22Rv1 (cell line): ENCODE measurements around the gene RASL10A.

Experiments used
- H3K27ac ChIP-seq: fragments of 450-650 bp; 2 replicates; pipeline ENCODE4 v1.5.1; 2017
- ZFX ChIP-seq: fragments of 450-650 bp; IDR thresholded peaks from 2 replicates; pipeline ENCODE4 v1.6.1; 2017; ENCODE audit warnings: antibody characterized with exemption, borderline replicate concordance
- TF ChIP-seq, protein P1 (sequence below): fragments of 450-650 bp; IDR thresholded peaks from 2 replicates; pipeline ENCODE4 v1.5.1; 2017; ENCODE audit warnings: mild to moderate bottlenecking

Gene RASL10A

DNA sequence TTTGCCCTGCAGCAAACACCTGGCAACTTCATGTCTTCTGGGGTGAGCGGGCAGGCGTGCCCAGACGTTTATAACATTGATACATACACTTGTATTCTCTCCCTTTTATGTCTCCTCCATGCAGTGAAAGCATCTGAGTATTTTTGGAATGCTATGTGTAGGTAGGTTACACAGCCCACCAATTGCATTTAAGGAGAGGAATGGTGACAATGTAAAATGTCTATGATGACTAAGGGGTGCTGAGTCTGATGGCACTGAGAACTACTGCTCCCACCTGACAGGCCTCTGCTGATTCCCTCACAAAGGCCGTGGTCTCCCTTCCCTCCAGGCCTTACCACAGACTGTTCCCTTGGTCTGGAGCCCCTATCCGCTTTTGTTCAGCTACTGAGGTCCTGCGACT is 22.9 kb upstream of the RASL10A start:
- TF ChIP-seq ZFX, result no peak
- TF ChIP-seq, protein P1, sequence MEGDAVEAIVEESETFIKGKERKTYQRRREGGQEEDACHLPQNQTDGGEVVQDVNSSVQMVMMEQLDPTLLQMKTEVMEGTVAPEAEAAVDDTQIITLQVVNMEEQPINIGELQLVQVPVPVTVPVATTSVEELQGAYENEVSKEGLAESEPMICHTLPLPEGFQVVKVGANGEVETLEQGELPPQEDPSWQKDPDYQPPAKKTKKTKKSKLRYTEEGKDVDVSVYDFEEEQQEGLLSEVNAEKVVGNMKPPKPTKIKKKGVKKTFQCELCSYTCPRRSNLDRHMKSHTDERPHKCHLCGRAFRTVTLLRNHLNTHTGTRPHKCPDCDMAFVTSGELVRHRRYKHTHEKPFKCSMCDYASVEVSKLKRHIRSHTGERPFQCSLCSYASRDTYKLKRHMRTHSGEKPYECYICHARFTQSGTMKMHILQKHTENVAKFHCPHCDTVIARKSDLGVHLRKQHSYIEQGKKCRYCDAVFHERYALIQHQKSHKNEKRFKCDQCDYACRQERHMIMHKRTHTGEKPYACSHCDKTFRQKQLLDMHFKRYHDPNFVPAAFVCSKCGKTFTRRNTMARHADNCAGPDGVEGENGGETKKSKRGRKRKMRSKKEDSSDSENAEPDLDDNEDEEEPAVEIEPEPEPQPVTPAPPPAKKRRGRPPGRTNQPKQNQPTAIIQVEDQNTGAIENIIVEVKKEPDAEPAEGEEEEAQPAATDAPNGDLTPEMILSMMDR, result no peak
- no peak overlapping the region for H3K27ac ChIP-seq

DNA sequence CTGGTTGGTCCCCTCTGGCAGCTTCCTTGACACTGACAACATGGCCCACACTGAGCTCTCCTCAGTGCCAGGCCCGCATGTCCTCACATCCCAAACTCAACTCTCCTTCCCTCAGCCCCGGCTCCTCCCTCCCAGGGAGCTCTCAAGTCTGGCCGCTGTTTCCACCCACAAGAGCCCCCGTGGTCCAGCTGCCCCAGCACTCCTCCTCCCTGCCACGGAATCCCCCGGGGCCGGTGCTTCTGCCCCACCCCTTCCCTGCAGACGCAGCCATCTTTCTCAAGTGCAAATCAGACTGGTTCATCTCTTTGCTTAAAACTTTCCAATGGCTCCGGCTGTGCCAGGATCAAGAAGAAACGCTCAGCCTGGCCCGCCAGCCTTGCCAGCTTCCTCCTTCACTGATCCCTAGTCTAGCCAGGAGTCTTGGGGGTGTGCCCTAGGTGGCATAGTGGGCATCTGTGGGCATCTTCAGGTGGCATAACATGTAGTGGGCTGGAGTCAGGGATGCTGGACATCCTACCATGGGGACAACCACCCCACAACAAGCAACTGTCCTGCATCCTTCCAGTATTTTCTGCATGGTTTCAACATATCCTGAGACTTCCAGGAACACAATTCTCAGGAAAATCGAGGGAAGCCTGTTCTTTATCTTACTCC is 22.3 kb upstream of the RASL10A start:
- no peak overlapping the region for H3K27ac ChIP-seq
- TF ChIP-seq, protein P1, result no peak
- TF ChIP-seq ZFX, result no peak

DNA sequence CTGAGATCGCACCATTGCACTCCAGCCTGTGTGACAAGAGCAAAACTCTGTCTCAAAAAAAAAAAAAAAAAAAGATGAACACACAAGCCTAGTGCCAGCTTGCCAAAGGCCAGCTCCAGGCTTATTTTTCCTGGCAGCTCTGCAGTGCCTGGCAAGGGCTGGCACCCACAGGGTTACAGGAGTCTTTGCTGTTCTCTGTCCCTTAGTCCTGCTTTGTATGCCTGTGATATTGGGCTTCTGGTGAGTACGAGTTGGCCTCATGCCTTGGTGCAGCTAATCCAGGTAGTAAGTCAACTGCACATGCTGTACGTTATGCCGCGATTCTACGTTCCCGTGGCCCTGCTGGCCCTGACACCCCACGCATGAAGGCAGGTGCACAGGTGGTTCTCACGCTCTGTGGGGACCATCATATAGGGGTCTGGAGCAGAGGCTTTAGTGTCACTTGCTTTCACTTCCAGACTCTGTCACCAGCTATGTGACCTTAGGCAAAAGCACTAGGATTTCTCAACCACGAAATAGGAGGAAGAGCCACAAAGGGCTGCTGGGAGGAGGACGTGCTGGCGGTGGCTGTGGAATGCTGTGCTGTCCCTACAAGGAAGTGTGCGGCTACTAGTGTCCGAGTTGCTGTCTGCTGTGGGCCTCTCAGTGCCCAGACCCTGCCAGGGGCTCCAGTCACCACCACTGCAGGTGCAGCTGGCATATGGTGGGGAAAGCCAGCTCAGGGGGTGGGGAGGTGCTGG is 21.4 kb upstream of the RASL10A start:
- TF ChIP-seq, protein P1, result no peak

DNA sequence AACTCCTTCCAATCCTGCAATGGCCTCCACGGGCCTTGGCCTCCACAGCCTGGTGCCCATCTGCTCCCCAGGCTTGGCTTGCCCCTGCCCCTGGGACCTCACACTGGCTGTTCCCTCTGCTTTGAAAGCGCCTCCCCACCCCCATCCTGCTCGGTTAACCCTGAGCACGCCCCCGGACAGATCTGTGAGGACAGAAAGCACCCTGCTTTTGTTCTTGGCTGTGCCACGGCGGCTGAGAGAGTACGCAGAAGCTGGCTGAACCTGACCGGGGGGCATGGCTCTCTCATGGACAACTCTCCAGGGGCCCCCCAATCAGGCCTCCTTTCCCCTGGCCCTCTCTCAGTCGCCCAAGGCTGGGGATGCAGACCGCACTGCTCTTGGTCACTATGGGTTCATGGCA is 20.2 kb upstream of the RASL10A start:
- TF ChIP-seq ZFX, result no peak
- TF ChIP-seq, protein P1, result no peak
- H3K27ac ChIP-seq, result no peak overlapping the region

More for the DNA sequence above, 21.4 kb upstream of the RASL10A start:
- no peak overlapping the region for H3K27ac ChIP-seq

DNA sequence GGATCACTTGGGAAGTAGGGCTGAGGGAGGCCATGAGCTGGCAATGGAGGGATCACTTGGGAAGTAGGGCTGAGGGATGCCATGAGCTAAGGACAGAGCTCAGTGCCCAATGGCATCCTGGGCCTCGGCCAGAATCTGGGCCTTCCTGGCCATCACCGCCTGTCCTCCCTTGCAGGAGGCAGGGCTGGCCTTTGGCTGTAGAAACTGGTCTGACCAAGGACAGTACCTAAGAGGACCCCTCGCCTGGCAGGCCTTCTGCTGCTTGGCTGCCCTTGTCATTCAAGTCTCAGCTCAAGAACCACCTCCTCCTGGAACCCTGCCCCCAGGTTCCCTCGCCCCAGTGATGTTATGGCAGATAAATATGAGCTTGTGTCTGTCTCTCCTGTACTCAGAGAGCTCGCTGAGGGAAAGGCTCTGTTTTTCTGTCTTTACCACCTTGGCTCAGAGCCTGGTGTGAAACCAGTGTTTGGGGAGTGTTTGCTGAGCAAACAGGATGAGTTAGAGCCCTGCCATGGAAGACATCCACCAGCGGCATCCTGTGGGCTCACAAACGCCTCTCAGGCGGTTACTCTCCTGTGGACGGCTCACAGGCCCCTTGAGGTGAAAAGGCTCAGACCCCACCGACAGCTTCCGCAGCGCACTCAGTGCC is 19.3 kb upstream of the RASL10A start:
- TF ChIP-seq ZFX, result no peak
- TF ChIP-seq, protein P1, result no peak
- no peak overlapping the region for H3K27ac ChIP-seq

DNA sequence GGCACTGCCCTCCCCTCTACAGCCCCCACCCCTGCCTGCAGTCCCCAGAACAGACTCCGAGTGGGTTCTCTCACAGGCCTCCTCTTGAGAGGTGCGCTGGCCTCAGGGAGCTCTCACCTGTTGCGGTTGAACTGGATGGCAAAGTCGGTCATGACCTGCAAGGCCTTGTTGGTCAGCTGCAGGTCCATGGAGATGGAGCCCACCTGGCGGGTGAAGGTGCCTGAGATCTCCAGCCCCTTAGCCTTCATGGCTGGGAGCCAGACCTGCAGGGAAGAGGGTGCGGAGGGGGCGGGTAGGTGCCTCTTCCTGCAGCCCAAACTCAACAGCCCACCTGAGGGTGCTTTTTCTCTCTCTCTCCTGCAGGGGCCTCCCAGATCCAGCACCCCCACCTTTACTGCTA is 18.7 kb upstream of the RASL10A start:
- no peak overlapping the region for H3K27ac ChIP-seq
- TF ChIP-seq, protein P1, result no peak
- TF ChIP-seq ZFX, result no peak

DNA sequence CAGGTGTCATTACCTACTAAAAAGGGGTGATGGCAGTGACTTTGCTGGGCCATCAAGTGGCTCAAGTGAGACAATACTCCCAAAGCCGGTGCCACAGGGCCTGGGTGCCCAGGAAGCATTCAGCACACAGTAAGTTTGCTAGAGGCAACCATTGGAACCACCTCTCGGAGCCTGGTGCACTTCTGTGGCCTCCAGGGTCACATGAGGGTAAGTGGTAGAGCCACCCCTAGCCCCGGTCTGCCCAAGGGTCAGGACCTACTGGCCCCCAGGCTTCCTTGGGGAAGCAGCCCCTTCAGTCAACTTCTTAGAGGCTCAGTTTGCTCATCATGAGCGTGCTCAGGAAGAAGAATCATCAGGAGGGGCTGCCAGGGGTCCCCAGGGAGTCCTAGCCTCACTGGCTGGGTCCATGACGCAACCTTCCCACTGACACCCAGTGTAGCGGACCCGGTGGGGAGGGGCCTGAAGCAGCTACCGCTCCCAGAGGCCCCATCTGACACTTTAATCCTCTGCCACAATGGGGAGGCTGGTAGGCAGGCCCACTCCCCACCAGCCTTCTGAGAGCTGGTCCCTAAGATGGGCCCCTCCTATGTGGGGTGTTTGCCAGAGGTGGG is 17.5 kb upstream of the RASL10A start:
- no peak overlapping the region for H3K27ac ChIP-seq
- no peak for TF ChIP-seq ZFX
- TF ChIP-seq, protein P1, result no peak
